RWPE1 (cell line): Measurements from ENCODE around the gene GCFC2.

Experiments
- CTCF ChIA-PET: fragments of 350-600 bp; sonication (Branson Sonifier 250); formaldehyde crosslinking; extraction: SDS; loops from one replicate; lab custom pipeline; 2021; lab: Yijun Ruan, JAX
- POLR2A ChIA-PET: fragments of 400-600 bp; formaldehyde crosslinking; extraction: SDS; loops from one replicate; lab custom pipeline; 2020; ENCODE audit warnings: antibody characterized with exemption; ENCODE audit not compliant: low non-redundant PET; lab: Yijun Ruan, JAX
- DNase-seq: peaks from one replicate; pipeline ENCODE4 v3.0.0; 2012; ENCODE audit warnings: low spot score
- H3K27ac ChIP-seq: fragments of 450-650 bp; 2 replicates; pipeline ENCODE4 v1.5.1; 2017
- CTCF ChIP-seq: fragments of 450-650 bp; conservative IDR thresholded peaks from 2 replicates; pipeline ENCODE4 v1.5.1; 2017; ENCODE audit warnings: low read depth, mild to moderate bottlenecking

Gene GCFC2

GRCh38 chr2:75616406-75616805 lies 94.3 kb downstream of the GCFC2 start:
- DNase-seq = no peak
- ChIA-PET CTCF (interaction anchor here (1.0 kb wide), 1 partner anchor 125 kb away, joined by 3 read pairs; no protein-coding TSS in a partner anchor), POLR2A (no interaction called here)
- no peak overlapping the region for H3K27ac ChIP-seq
- TF ChIP-seq CTCF = no peak

DNA sequence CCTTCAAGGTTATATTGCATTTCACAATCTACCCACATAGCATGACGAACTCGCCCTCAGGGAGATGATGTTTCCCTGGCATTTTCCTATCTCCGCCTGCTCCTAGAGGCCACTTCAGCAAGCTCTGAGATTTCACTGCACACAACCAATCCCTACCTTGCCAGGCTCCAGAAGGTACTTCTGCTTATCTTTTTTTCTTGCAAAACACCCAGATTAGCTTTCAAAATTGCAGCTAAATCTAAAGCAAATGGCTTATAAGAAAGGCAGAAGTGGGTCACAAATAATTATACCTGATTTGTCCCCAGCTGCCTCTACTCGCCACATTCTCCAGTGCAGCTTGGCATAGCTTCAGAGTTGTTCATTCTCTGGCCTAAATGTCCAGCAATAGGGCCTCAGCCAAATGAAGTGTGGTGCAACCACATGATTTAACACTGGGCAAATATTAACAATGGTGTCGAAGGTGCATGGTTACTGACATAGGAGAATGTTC lies 96.5 kb downstream of the GCFC2 start:
- DNase-seq = peak; percentile 46
- POLR2A ChIA-PET = no interaction called here
- H3K27ac ChIP-seq = no peak overlapping the region
- no peak for TF ChIP-seq CTCF
- CTCF ChIA-PET = interaction anchor here (1.1 kb wide), 1 partner anchor 13 kb away, joined by 3 read pairs; no protein-coding TSS in a partner anchor

DNA sequence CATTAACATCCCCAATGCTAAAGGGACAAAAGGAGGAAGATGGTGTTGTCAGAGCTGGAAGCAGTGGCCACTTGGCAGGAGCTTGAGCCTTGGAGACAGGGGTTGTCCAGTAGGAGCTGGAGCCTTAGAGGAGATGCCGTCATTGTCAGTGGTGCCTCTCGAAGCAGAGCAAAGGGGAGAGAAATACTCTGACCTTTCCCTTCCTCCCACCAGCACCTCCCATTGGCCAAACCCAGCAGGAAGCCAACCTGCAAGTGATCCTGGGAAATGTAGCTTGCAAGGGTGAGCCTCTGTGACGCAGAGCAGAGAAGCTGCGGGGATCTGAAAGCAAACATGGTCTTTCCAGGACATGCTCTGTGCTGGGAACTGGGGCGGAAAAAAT lies 97.9 kb downstream of the GCFC2 start:
- no peak overlapping the region for H3K27ac ChIP-seq
- POLR2A ChIA-PET = no interaction called here
- CTCF ChIA-PET = interaction anchor here (0.6 kb wide), 1 partner anchor 17 kb away, joined by 4 read pairs; no protein-coding TSS in a partner anchor
- no peak for DNase-seq
- no peak for TF ChIP-seq CTCF
